K562 (cell line): ENCODE measurements around the gene SH3PXD2B. TPM values are rescaled to one million over a fixed set of nuclear protein-coding genes. Genes with fewer than 3 reads are reported as not detected.

Experiments used
- ATAC-seq: fragments of 200-7000 bp; cut with Tn5 transposase; 3 replicates; pipeline ENCODE4 v1.9.1; 2020; ENCODE audit warnings: moderate library complexity
- BruUV-seq: library from RNA; stranded (reverse); fragments of 400-500 nt; replicated peaks from 2 replicates; lab custom pipeline; 2021; lab: Mats Ljungman, UMichigan
- CTCF ChIA-PET: fragments of 300-600 bp; formaldehyde crosslinking; extraction: SDS; loops from one replicate; lab custom pipeline; 2021; ENCODE audit warnings: low intra/inter-chr PET ratio; lab: Yijun Ruan, JAX
- POLR2A ChIA-PET: fragments of 300-600, 350-650 bp; sonication (Branson Sonifier 250); formaldehyde crosslinking; extraction: SDS; loops from one replicate; lab custom pipeline; 2021; ENCODE audit warnings: antibody characterized with exemption, inconsistent platforms; lab: Yijun Ruan, JAX
- DNase-seq, 4 experiments: peaks; one replicate each; pipeline versions ENCODE4 v3.0.0 to v3.0.0-alpha.2; 2011 to 2018; ENCODE audit warnings: low spot score in 3 of 4, mixed read lengths in 3 of 4; ENCODE audit errors: extremely low read depth in 1 of 4
- FAIRE-seq: peaks from 2 replicates; lab custom pipeline; 2011; peaks lifted over from hg19 to GRCh38; lab: Jason Lieb, UNC
- H2AFZ ChIP-seq: 2 replicates; pipeline ENCODE4 v1.6.0; 2011; ENCODE audit warnings: low read depth, low read length, control low read depth, inconsistent platforms
- H3K27ac ChIP-seq: fragments of 200-600 bp; 3 replicates; pipeline ENCODE4 v1.8.0; 2011; ENCODE audit warnings: low read depth, mild to moderate bottlenecking, control low read depth, inconsistent platforms, low read length, moderate library complexity, mixed read lengths; ENCODE audit errors: extremely low read depth
- H3K27me3 ChIP-seq, 2 experiments: fragments of 300-600 bp in 1 of 2; 2 replicates in 1 of 2; 3 replicates in 1 of 2; pipeline versions ENCODE4 v1.6.0 to v1.8.0; 2011; ENCODE audit warnings: inconsistent platforms in 2 of 2, low read length in 2 of 2, mild to moderate bottlenecking in 1 of 2, mixed read lengths in 1 of 2, moderate library complexity in 1 of 2; ENCODE audit not compliant: control insufficient read depth in 2 of 2, insufficient read depth in 2 of 2
- H3K36me3 ChIP-seq: fragments of 300-600 bp; 3 replicates; pipeline ENCODE4 v1.8.0; 2011; ENCODE audit warnings: mild to moderate bottlenecking, low read length, inconsistent platforms; ENCODE audit not compliant: control insufficient read depth, insufficient read depth
- H3K4me1 ChIP-seq, 2 experiments: fragments of 200-600 bp in 1 of 2; replicated peaks in 1 of 2; 2 replicates in 1 of 2; 3 replicates in 1 of 2; pipeline versions ENCODE4 v1.5.1 to v1.8.0; 2011; ENCODE audit warnings: inconsistent platforms in 2 of 2, low read length in 2 of 2, mild to moderate bottlenecking in 1 of 2, mixed read lengths in 1 of 2, moderate library complexity in 1 of 2; ENCODE audit not compliant: control insufficient read depth in 2 of 2, insufficient read depth in 2 of 2
- H3K4me2 ChIP-seq: 2 replicates; pipeline ENCODE4 v1.6.1; 2011; ENCODE audit warnings: low read length, control low read depth, inconsistent platforms, mixed read lengths; ENCODE audit not compliant: insufficient read depth
- H3K4me3 ChIP-seq: fragments of 200-600 bp; sonication (generic), shearing (Covaris generic); 2 replicates; pipeline ENCODE4 v1.5.1; 2016; ENCODE audit warnings: control low read depth, inconsistent platforms
- H3K79me2 ChIP-seq: fragments of 200-600 bp; 3 replicates; pipeline ENCODE4 v1.8.0; 2011; ENCODE audit warnings: low read length, inconsistent platforms; ENCODE audit not compliant: control insufficient read depth, insufficient read depth
- H3K9ac ChIP-seq, 2 experiments: 2 replicates each; pipeline versions ENCODE4 v1.6.0 to v1.6.1; 2011; ENCODE audit warnings: low read depth in 2 of 2, low read length in 2 of 2, control low read depth in 1 of 2, inconsistent platforms in 1 of 2, mild to moderate bottlenecking in 1 of 2, mixed read lengths in 1 of 2; ENCODE audit not compliant: insufficient read depth in 1 of 2
- H3K9me1 ChIP-seq: one replicate; pipeline ENCODE4 v1.6.0; 2011; ENCODE audit warnings: inconsistent platforms, mild to moderate bottlenecking, low read length, moderate library complexity; ENCODE audit not compliant: control insufficient read depth, insufficient read depth
- H3K9me3 ChIP-seq: replicated peaks from 2 replicates; pipeline ENCODE4 v1.5.1; 2011; ENCODE audit warnings: low read depth, low read length, inconsistent platforms; ENCODE audit not compliant: control insufficient read depth, insufficient read depth
- H4K20me1 ChIP-seq: replicated peaks from 2 replicates; pipeline ENCODE4 v1.6.1; 2011; ENCODE audit warnings: low read length, inconsistent platforms, mixed read lengths; ENCODE audit not compliant: control insufficient read depth, insufficient read depth
- ASH1L ChIP-seq: fragments of 450-650 bp; IDR thresholded peaks from 2 replicates; pipeline ENCODE4 v1.6.1; 2018; ENCODE audit warnings: borderline replicate concordance, mild to moderate bottlenecking, low read depth; ENCODE audit not compliant: partially characterized antibody
- E2F8 ChIP-seq: fragments of 450-650 bp; IDR thresholded peaks from 2 replicates; pipeline ENCODE4 v1.7.1; 2018; ENCODE audit warnings: mild to moderate bottlenecking, low read depth; ENCODE audit not compliant: partially characterized antibody
- NBN ChIP-seq: fragments of 450-650 bp; IDR thresholded peaks from 2 replicates; pipeline ENCODE4 v1.6.1; 2016; ENCODE audit warnings: low read depth, mild to moderate bottlenecking
- PHF21A ChIP-seq: fragments of 450-650 bp; IDR thresholded peaks from 2 replicates; pipeline ENCODE4 v1.6.1; 2017; ENCODE audit warnings: low read depth, borderline replicate concordance
- RBM34 ChIP-seq: fragments of 200-400 bp; formaldehyde crosslinking; IDR thresholded peaks from 2 replicates; pipeline ENCODE4 v1.6.1; 2018; ENCODE audit warnings: low read length, borderline replicate concordance; ENCODE audit not compliant: insufficient read depth
- RBM39 ChIP-seq: fragments of 200-400 bp; formaldehyde crosslinking; optimal IDR thresholded peaks from 2 replicates; pipeline ENCODE3; 2018; ENCODE audit warnings: low read depth, low read length
- THAP7 ChIP-seq: fragments of 250-450 bp; sonication (Bioruptor Pico); IDR thresholded peaks from 2 replicates; pipeline ENCODE4 v1.5.0; 2021
- ZC3H11A ChIP-seq: IDR thresholded peaks from 2 replicates; pipeline ENCODE4 v1.6.1; 2012; ENCODE audit warnings: low read depth, low read length, improper control_type of control experiment
- ZFPM2 ChIP-seq: fragments of 250-450 bp; sonication (Bioruptor Pico); IDR thresholded peaks from 2 replicates; pipeline ENCODE4 v1.5.1; 2022; ENCODE audit warnings: mild to moderate bottlenecking
- ZNF253 ChIP-seq: fragments of 250-450 bp; sonication (Bioruptor Pico); conservative IDR thresholded peaks from 2 replicates; pipeline ENCODE4 v1.6.1; 2021; ENCODE audit warnings: mild to moderate bottlenecking
- ZNF354B ChIP-seq: fragments of 250-450 bp; sonication (Bioruptor Pico); IDR thresholded peaks from 2 replicates; pipeline ENCODE4 v1.4.0; 2020
- WGBS: fragments of 100-300 bp; shearing (Covaris generic); methylation state at CpG from one replicate; pipeline ENCODE4 v1.1.6; 2016; ENCODE audit warnings: low coverage, mixed read lengths; ENCODE audit not compliant: insufficient coverage; ENCODE audit errors: missing lambda C conversion rate; 5-methylcytosine and 5-hydroxymethylcytosine counted together
- in situ Hi-C: fragments of 300-500 bp; cut with MboI; formaldehyde crosslinking; loops from 4 replicates; pipeline ENCODE4 v1.15.0; 2018; ENCODE audit warnings: inconsistent platforms, mixed read lengths
- intact Hi-C: fragments of 100-400 bp; cut with micrococcal nuclease; formaldehyde crosslinking; loops from 2 replicates; pipeline ENCODE4 v1.14.2; 2022
- polyA plus RNA-seq, 8 experiments: library from polyadenylated mRNA; depleted of rRNA in 4 of 8; stranded (reverse) in 5 of 8; unstranded in 3 of 8; fragments of >200 nt; fragmentation: Nextera tagmentation in 2 of 8; fragmentation: Illumina TruSeq in 1 of 8; extraction: Ambion mirVana in 2 of 8; extraction: Trizol in 1 of 8; gene quantifications; 2 replicates each; pipeline versions ENCODE4 v1.2.1 to v1.2.3, GENCODE V29; 2011 to 2014; ENCODE audit warnings: inconsistent platforms in 1 of 8, missing spikeins in 1 of 8
- total RNA-seq, 7 experiments: library from RNA; depleted of rRNA in 6 of 7; stranded (reverse); fragments of >200 nt in 6 of 7; fragmentation: Illumina TruSeq in 2 of 7; extraction: Trizol in 2 of 7; gene quantifications; 2 replicates each; pipeline versions ENCODE4 v1.2.1 to v1.2.3, GENCODE V29; 2011 to 2021; ENCODE audit warnings: low replicate concordance in 1 of 7

SH3PXD2B gene
- total and polyA plus RNA-seq, 9 of the 15 experiments (the other 6 are each of a cell fraction or from before 2014, with no cell fraction given) = 0.04 to 0.66 (median 0.19) TPM

DNA sequence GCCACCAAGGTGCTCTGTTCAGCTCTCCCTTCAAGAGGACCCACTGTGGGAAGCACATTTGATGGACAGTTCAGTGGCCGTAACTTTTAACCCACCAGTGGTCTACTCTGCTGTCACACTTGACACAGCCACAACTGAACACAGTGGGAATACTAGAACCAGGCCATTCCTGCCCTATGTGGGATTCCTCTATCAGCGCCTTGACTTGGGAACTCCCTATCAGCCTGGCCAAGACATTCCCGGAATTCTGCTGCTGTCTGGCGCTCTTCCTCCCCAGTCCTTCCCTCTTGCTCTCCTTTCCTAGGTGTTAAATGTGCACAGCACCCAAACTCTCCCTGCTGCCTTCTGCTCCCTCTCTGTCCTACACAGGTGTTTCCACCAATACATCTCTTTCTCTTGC, 23.1 kb upstream of the SH3PXD2B start:
- DNase-seq (no peak), ATAC-seq (no peak), FAIRE-seq (no peak)
- WGBS = 3% methylated on average over 4 of the region's 4 CpGs
- H3K9me1 ChIP-seq = no peaks in the 10 kb centered on the region
- CTCF ChIA-PET = no interaction called here
- H3K9ac ChIP-seq = no peak overlapping the region
- H3K27me3 ChIP-seq = peaks cover 5 to 15% of the 10 kb centered on the region in 2 experiments; a peak in 4 of 5 replicates
- H3K4me2 ChIP-seq = no peak overlapping the region
- no peaks in the 10 kb centered on the region for H3K79me2 ChIP-seq
- no peaks in the 10 kb centered on the region for H3K4me1 ChIP-seq
- H3K9me3 ChIP-seq = no peaks in the 10 kb centered on the region
- H3K36me3 ChIP-seq = no peaks in the 10 kb centered on the region
- in situ Hi-C loops (loop anchor here (5.0 kb wide), 1 partner anchor 215 kb away; no protein-coding TSS in a partner anchor), intact Hi-C loops (loop anchor here (10.0 kb wide), 1 partner anchor 457 kb away; no protein-coding TSS in a partner anchor)
- BruUV-seq = no TSS peak
- H3K4me3 ChIP-seq = no peak overlapping the region
- no peak for TF ChIP-seq NBN
- no peak for TF ChIP-seq E2F8
- TF ChIP-seq ZFPM2 (CRISPR knock-in tag) = no peak
- no peak for TF ChIP-seq THAP7
- no peak for TF ChIP-seq ZC3H11A
- no peak for TF ChIP-seq ZNF253
- TF ChIP-seq RBM34 = no peak
- TF ChIP-seq ASH1L = no peak
- no peak for TF ChIP-seq RBM39
- TF ChIP-seq PHF21A = no peak
- TF ChIP-seq ZNF354B (CRISPR knock-in tag) = no peak
- TF ChIP-seq, all 486 proteins: peak for 0
- no peaks in the 10 kb centered on the region for H4K20me1 ChIP-seq
- POLR2A ChIA-PET = no interaction called here
- H3K27ac ChIP-seq = no peak overlapping the region
- no peak overlapping the region for H2AFZ ChIP-seq
